HCT116 (cell line): ENCODE results near the gene ADPRHL1.

Experiments used
- CTCF ChIP-seq, 3 experiments: fragments of 200-600 bp in 1 of 3; sonication (generic) in 1 of 3; IDR thresholded peaks in 2 of 3; conservative IDR thresholded peaks in 1 of 3; 2 replicates each; pipeline ENCODE4 v1.5.1; 2012 to 2017; ENCODE audit warnings: low read depth in 2 of 3, low read length in 2 of 3, antibody characterized with exemption in 1 of 3, borderline replicate concordance in 1 of 3, control low read depth in 1 of 3, mild to moderate bottlenecking in 1 of 3, mixed read lengths in 1 of 3, mixed run types in 1 of 3, moderate library complexity in 1 of 3; ENCODE audit not compliant: insufficient read depth in 1 of 3
- EZH2 ChIP-seq: fragments of 200-600 bp; sonication (generic); IDR thresholded peaks from 2 replicates; pipeline ENCODE4 v1.6.1; 2017; ENCODE audit warnings: antibody characterized with exemption, mixed run types
- MAX ChIP-seq: IDR thresholded peaks from 2 replicates; pipeline ENCODE4 v1.6.1; 2012
- POLR2A ChIP-seq: IDR thresholded peaks from 2 replicates; pipeline ENCODE4 v1.7.0; 2011; ENCODE audit warnings: borderline replicate concordance; ENCODE audit not compliant: insufficient read depth, insufficient read length; ENCODE audit errors: extremely low read depth
- POLR2AphosphoS5 ChIP-seq: IDR thresholded peaks from 2 replicates; pipeline ENCODE4 v1.6.1; 2011; ENCODE audit warnings: mild to moderate bottlenecking, low read depth, low read length, moderate library complexity
- RAD21 ChIP-seq: IDR thresholded peaks from 2 replicates; pipeline ENCODE4 v1.6.1; 2012; ENCODE audit warnings: low read depth, mild to moderate bottlenecking
- SP1 ChIP-seq: IDR thresholded peaks from 2 replicates; pipeline ENCODE4 v1.6.1; 2012; ENCODE audit warnings: low read depth
- ZBTB33 ChIP-seq: IDR thresholded peaks from 2 replicates; pipeline ENCODE4 v1.6.1; 2011; ENCODE audit warnings: mild to moderate bottlenecking, low read length, moderate library complexity; ENCODE audit not compliant: insufficient replicate concordance; ENCODE audit errors: extremely low read depth

GRCh38 chr13:113356596-113356995 lies 96.7 kb downstream of the ADPRHL1 start:
- no peak for TF ChIP-seq CTCF (IDR thresholded peaks at IDR 0.05 in 2 of 3, conservative IDR thresholded peaks at IDR 0.05 in 1 of 3; ENCODE audit: borderline replicate concordance in 1 of 3, insufficient read depth in 1 of 3, low read depth in 2 of 3, low read length in 2 of 3)
- TF ChIP-seq POLR2A = no peak
- no peak for TF ChIP-seq ZBTB33
- TF ChIP-seq SP1 = no peak
- no peak for TF ChIP-seq RAD21
- no peak for TF ChIP-seq EZH2
- no peak for TF ChIP-seq MAX
- no peak for TF ChIP-seq POLR2AphosphoS5
